HEK293 (cell line): ENCODE measurements around the gene ZNF670.

Source experiments
- CTCF ChIA-PET: fragments of 350-600 bp; formaldehyde crosslinking; extraction: SDS; loops from one replicate; lab custom pipeline; 2021; ENCODE audit warnings: antibody characterized with exemption; lab: Yijun Ruan, JAX
- POLR2A ChIA-PET: fragments of 300-600 bp; formaldehyde crosslinking; extraction: SDS; loops from one replicate; lab custom pipeline; 2020; ENCODE audit warnings: antibody characterized with exemption, inconsistent platforms; lab: Yijun Ruan, JAX
- H3K27ac ChIP-seq: fragments of 200-500 bp; sonication (Bioruptor generic); 2 replicates; pipeline ENCODE4 v1.5.1; 2014; ENCODE audit warnings: low read depth, low read length, control low read depth, inconsistent platforms; ENCODE audit errors: extremely low read depth
- H3K36me3 ChIP-seq, 2 experiments: fragments of 200-500 bp in 1 of 2; sonication (Bioruptor generic) in 1 of 2; 1 replicate in 1 of 2; 2 replicates in 1 of 2; pipeline ENCODE4 v1.5.1; 2014 to 2017; ENCODE audit warnings: inconsistent platforms in 2 of 2, low read length in 2 of 2; ENCODE audit not compliant: control insufficient read depth in 2 of 2, insufficient read depth in 1 of 2
- H3K4me1 ChIP-seq: fragments of 200-500 bp; sonication (Bioruptor generic); 2 replicates; pipeline ENCODE4 v1.5.1; 2014; ENCODE audit warnings: mild to moderate bottlenecking, low read length, inconsistent platforms; ENCODE audit not compliant: control insufficient read depth, insufficient read depth
- H3K4me3 ChIP-seq: 2 replicates; pipeline ENCODE4 v1.5.1; 2011; ENCODE audit warnings: low read depth, mild to moderate bottlenecking, control low read depth, low read length, moderate library complexity
- H3K9me3 ChIP-seq: fragments of 200-500 bp; sonication (Bioruptor generic); 2 replicates; pipeline ENCODE4 v1.5.1; 2014; ENCODE audit warnings: low read depth, low read length, inconsistent platforms; ENCODE audit not compliant: control insufficient read depth, insufficient read depth
- AEBP2 ChIP-seq: fragments of 450-650 bp; formaldehyde crosslinking; IDR thresholded peaks from 2 replicates; pipeline ENCODE4 v1.5.1; 2016; ENCODE audit warnings: missing biosample characterization, missing genetic modification characterization, borderline replicate concordance
- KLF16 ChIP-seq: fragments of 450-650 bp; formaldehyde crosslinking; IDR thresholded peaks from 2 replicates; pipeline ENCODE4 v1.5.1; 2017; ENCODE audit warnings: missing biosample characterization, missing genetic modification characterization
- KLF17 ChIP-seq: fragments of 450-650 bp; formaldehyde crosslinking; IDR thresholded peaks from 2 replicates; pipeline ENCODE4 v1.5.1; 2016; ENCODE audit warnings: missing biosample characterization, missing genetic modification characterization
- PATZ1 ChIP-seq: fragments of 450-650 bp; formaldehyde crosslinking; IDR thresholded peaks from 2 replicates; pipeline ENCODE4 v1.5.1; 2016; ENCODE audit warnings: missing biosample characterization, missing genetic modification characterization
- PBX3 ChIP-seq: sonication (generic); formaldehyde crosslinking; IDR thresholded peaks from 2 replicates; pipeline ENCODE4 v1.8.1; 2022; ENCODE audit warnings: mild to moderate bottlenecking, moderate library complexity, missing genetic modification reagents
- TSHZ1 ChIP-seq: fragments of 450-650 bp; formaldehyde crosslinking; IDR thresholded peaks from 2 replicates; pipeline ENCODE4 v1.5.1; 2016; ENCODE audit warnings: missing biosample characterization, missing genetic modification characterization, borderline replicate concordance
- YY2 ChIP-seq: fragments of 450-650 bp; formaldehyde crosslinking; IDR thresholded peaks from 2 replicates; pipeline ENCODE4 v1.5.1; 2016; ENCODE audit warnings: missing biosample characterization, missing genetic modification characterization
- ZBTB21 ChIP-seq: fragments of 450-650 bp; formaldehyde crosslinking; IDR thresholded peaks from 2 replicates; pipeline ENCODE4 v1.5.1; 2017; ENCODE audit warnings: missing biosample characterization, missing genetic modification characterization
- ZFP3 ChIP-seq: fragments of 450-650 bp; formaldehyde crosslinking; IDR thresholded peaks from 2 replicates; pipeline ENCODE4 v1.5.1; 2016; ENCODE audit warnings: low read depth, missing biosample characterization, missing genetic modification characterization
- ZNF239 ChIP-seq: fragments of 450-650 bp; formaldehyde crosslinking; IDR thresholded peaks from 2 replicates; pipeline ENCODE4 v1.5.1; 2016; ENCODE audit warnings: missing biosample characterization, missing genetic modification characterization
- ZNF266 ChIP-seq: fragments of 450-650 bp; formaldehyde crosslinking; IDR thresholded peaks from 2 replicates; pipeline ENCODE4 v1.5.1; 2016; ENCODE audit warnings: missing biosample characterization, missing genetic modification characterization, low read depth
- ZNF391 ChIP-seq: fragments of 450-650 bp; formaldehyde crosslinking; IDR thresholded peaks from 2 replicates; pipeline ENCODE4 v1.5.1; 2016; ENCODE audit warnings: low read depth, missing biosample characterization, missing genetic modification characterization, borderline replicate concordance
- ZNF423 ChIP-seq: fragments of 450-650 bp; formaldehyde crosslinking; IDR thresholded peaks from 2 replicates; pipeline ENCODE4 v1.5.1; 2016; ENCODE audit warnings: missing biosample characterization, missing genetic modification characterization
- ZNF621 ChIP-seq: fragments of 450-650 bp; formaldehyde crosslinking; IDR thresholded peaks from 2 replicates; pipeline ENCODE4 v1.5.1; 2017; ENCODE audit warnings: missing biosample characterization, missing genetic modification characterization
- ZNF785 ChIP-seq: fragments of 450-650 bp; formaldehyde crosslinking; IDR thresholded peaks from 2 replicates; pipeline ENCODE4 v1.5.1; 2016; ENCODE audit warnings: missing biosample characterization, missing genetic modification characterization

The ZNF670 gene

GRCh38 chr1:247088967-247089366, 10.4 kb upstream of the ZNF670 start (continued):
- TF ChIP-seq TSHZ1 (tag by site-specific recombination), result no peak

- H3K4me1 ChIP-seq, result no peaks in the 10 kb centered on the region
- H3K4me3 ChIP-seq, result no peak overlapping the region
- ChIA-PET CTCF (no interaction called here), POLR2A (no interaction called here)
- H3K27ac ChIP-seq, result no peak overlapping the region
- H3K9me3 ChIP-seq, result no peaks in the 10 kb centered on the region
- no peak for TF ChIP-seq PATZ1 (tag by site-specific recombination)
- TF ChIP-seq ZNF266 (tag by site-specific recombination), result no peak
- TF ChIP-seq ZNF239 (tag by site-specific recombination), result no peak
- TF ChIP-seq PBX3 (CRISPR knock-in tag), result no peak
- no peak for TF ChIP-seq YY2
- no peaks in the 10 kb centered on the region for H3K36me3 ChIP-seq
Measured at GRCh38 chr1:247087256-247087655, 8.6 kb upstream of the ZNF670 start.

- no peaks in the 10 kb centered on the region for H3K36me3 ChIP-seq
- TF ChIP-seq KLF16 (no peak), AEBP2 (no peak), ZFP3 (tag by site-specific recombination) (no peak), ZNF785 (tag by site-specific recombination) (no peak), ZNF423 (tag by site-specific recombination) (no peak), ZNF391 (tag by site-specific recombination) (no peak), ZNF621 (no peak), KLF17 (no peak), ZBTB21 (tag by site-specific recombination) (no peak)
- TF ChIP-seq, all 188 proteins: peak for 0
- CTCF ChIA-PET, result no interaction called here
- no peak overlapping the region for H3K27ac ChIP-seq
- POLR2A ChIA-PET, result no interaction called here
- no peaks in the 10 kb centered on the region for H3K9me3 ChIP-seq
- H3K4me1 ChIP-seq, result no peaks in the 10 kb centered on the region
- no peak overlapping the region for H3K4me3 ChIP-seq
Measured at GRCh38 chr1:247085310-247085709, 6.7 kb upstream of the ZNF670 start.
